RWPE2 (cell line): ENCODE results near the gene C6orf136.

Experiments
- ATAC-seq: fragments of 200-7000 bp; cut with Tn5 transposase; 3 replicates; pipeline ENCODE4 v1.9.1; 2021; ENCODE audit warnings: low read depth
- DNase-seq: peaks from one replicate; pipeline ENCODE4 v3.0.0-alpha.2; 2020; ENCODE audit warnings: low spot score
- H3K27ac ChIP-seq: fragments of 450-650 bp; 2 replicates; pipeline ENCODE4 v1.5.1; 2017; ENCODE audit warnings: mild to moderate bottlenecking; ENCODE audit not compliant: poor library complexity, severe bottlenecking
- H3K27me3 ChIP-seq: fragments of 250-450 bp; sonication (Bioruptor Pico); 2 replicates; pipeline ENCODE4 v1.5.1; 2021; ENCODE audit warnings: mild to moderate bottlenecking, moderate library complexity; ENCODE audit not compliant: insufficient read depth, poor library complexity, severe bottlenecking
- H3K36me3 ChIP-seq: fragments of 250-450 bp; sonication (Bioruptor Pico); 2 replicates; pipeline ENCODE4 v1.5.1; 2020; ENCODE audit warnings: low read depth, mild to moderate bottlenecking, moderate library complexity
- H3K4me1 ChIP-seq: fragments of 250-450 bp; sonication (Bioruptor Pico); 2 replicates; pipeline ENCODE4 v1.5.1; 2021; ENCODE audit warnings: mild to moderate bottlenecking, moderate library complexity; ENCODE audit not compliant: insufficient read depth, poor library complexity, severe bottlenecking
- H3K4me3 ChIP-seq: fragments of 250-450 bp; sonication (Bioruptor Pico); 2 replicates; pipeline ENCODE4 v1.5.1; 2021; ENCODE audit warnings: mild to moderate bottlenecking, moderate library complexity; ENCODE audit not compliant: severe bottlenecking
- H3K9me3 ChIP-seq: fragments of 250-450 bp; sonication (Bioruptor Pico); 2 replicates; pipeline ENCODE4 v1.5.1; 2021; ENCODE audit warnings: mild to moderate bottlenecking, moderate library complexity; ENCODE audit not compliant: severe bottlenecking
- TF ChIP-seq, protein P1 (sequence below): fragments of 450-650 bp; IDR thresholded peaks from one replicate; pipeline ENCODE4 v1.5.1; 2017; ENCODE audit warnings: mild to moderate bottlenecking, moderate library complexity; ENCODE audit not compliant: poor library complexity, severe bottlenecking

C6orf136 gene

DNA sequence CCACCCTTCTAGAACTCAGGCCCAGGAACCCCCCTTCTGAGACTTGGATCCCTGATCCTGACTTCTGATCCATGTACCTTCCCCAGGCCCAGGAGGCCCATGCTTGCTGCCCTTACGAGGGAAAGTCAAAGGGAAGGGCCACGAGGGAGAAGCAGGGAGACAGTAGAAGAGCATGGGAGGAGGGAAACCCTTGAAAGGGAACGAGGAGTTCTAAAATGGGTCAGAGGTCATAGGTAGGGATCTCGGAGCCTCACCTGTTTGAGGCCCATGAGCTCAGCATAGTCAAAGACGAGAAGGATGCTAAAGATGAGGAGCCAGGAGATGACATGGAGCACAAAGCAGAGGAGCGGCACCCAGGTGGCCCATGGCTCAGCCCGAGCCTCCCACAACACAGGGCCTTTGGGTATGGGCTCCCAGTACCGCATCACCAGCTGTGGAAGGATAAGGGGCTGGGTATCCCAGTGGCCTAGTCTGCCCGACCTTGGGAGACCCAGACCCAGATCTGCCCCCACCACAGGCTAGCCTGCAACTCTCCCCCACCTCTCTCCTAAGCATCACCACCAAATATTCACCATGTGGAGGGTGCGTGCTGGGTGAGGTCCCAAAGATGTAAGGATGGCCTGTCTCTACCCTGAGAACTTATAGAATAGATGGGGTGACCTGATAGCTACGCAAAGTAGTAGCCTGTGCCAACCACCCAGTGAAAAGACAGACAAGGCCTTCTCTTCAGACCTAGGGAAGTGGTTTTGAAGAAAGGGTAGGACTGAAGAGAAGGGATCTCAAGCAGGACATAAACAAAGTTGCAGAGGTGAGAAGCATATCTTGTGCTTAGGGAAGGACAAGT lies 42.3 kb downstream of the C6orf136 start:
- H3K27ac ChIP-seq, result peak overlapping the region; percentile 95

DNA sequence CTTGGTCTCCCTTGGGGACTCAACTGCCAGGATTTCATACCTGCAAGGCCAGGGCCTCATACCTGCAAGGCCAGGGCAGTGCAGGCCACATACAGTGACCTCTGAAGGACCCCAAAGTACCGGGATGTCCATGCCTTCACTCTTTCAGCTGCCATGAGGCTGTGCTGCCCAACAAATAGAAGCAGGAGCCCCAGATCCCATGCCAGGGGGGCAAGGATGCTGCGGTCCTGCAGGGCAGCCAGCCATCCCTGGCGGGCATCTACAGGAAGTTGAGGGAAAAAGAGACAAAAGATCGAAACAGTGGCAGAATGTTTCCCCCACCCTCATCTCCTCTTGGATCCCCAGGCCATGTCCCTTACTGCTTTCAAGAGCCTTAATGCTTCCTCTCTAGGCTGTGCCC lies 43.1 kb downstream of the C6orf136 start:
- peaks cover 11% of the 10 kb centered on the region for H3K4me1 ChIP-seq
- no peaks in the 10 kb centered on the region for H3K27me3 ChIP-seq
- peak overlapping the region; percentile 58 for H3K4me3 ChIP-seq
- no peak for DNase-seq
- H3K36me3 ChIP-seq, result peaks cover 8% of the 10 kb centered on the region
- no peak for ATAC-seq
- no peaks in the 10 kb centered on the region for H3K9me3 ChIP-seq
- peak overlapping the region; percentile 95 for H3K27ac ChIP-seq
- TF ChIP-seq, protein P1, sequence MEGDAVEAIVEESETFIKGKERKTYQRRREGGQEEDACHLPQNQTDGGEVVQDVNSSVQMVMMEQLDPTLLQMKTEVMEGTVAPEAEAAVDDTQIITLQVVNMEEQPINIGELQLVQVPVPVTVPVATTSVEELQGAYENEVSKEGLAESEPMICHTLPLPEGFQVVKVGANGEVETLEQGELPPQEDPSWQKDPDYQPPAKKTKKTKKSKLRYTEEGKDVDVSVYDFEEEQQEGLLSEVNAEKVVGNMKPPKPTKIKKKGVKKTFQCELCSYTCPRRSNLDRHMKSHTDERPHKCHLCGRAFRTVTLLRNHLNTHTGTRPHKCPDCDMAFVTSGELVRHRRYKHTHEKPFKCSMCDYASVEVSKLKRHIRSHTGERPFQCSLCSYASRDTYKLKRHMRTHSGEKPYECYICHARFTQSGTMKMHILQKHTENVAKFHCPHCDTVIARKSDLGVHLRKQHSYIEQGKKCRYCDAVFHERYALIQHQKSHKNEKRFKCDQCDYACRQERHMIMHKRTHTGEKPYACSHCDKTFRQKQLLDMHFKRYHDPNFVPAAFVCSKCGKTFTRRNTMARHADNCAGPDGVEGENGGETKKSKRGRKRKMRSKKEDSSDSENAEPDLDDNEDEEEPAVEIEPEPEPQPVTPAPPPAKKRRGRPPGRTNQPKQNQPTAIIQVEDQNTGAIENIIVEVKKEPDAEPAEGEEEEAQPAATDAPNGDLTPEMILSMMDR, result no peak

More for the DNA sequence above, 42.3 kb downstream of the C6orf136 start:
- H3K9me3 ChIP-seq, result no peaks in the 10 kb centered on the region
- peaks cover 13% of the 10 kb centered on the region for H3K36me3 ChIP-seq
- H3K4me1 ChIP-seq, result peaks cover 7% of the 10 kb centered on the region
- DNase-seq (no peak), ATAC-seq (no peak)
- no peak overlapping the region for H3K4me3 ChIP-seq
- TF ChIP-seq, protein P1, result no peak
- H3K27me3 ChIP-seq, result no peaks in the 10 kb centered on the region

DNA sequence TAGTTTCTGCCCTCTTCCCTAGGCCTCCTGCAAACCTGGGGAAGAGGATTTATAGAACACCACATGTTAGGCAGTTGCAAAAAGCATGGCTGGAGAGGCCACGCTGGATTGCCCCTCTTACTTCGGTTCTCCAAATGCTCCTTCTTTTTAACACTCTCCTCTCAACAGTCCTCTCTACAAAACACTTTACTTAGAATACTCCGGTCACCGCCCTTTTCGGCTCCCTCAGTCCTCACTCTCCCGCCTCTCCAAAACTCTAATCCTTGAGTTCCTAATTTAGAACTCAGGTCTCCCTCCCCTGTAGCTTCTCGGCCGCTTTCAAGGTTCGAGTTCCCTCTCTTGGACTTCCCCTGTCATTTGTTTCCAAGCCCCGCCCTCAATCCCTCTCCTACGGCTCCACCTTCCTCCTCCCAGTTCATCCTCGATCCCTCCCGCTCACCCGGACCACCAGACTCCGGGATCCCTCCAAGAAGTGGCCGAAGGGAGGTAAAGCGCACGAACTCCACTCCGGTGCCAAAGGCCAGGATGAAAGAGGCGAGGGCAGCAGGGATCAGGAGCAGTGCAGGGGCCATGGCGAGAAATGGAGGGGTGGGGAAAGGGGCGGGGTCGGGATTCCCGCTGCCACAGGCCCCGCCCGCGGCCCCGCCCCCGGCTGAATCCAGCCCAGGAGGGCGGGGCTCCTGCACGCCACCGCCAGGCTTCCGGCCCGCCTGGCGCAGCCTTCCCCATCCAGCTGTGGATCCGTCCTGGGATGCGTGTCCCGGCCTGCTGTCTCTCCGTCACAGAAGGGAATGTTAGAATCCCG lies 43.7 kb downstream of the C6orf136 start, which contains the start of gene NRM:
Gene NRM, minus strand, starts transcription at position 582 of the 805 bp plus-strand sequence. Its CDS starts 10 bp downstream, at position 572.
- Histone ChIP-seq H3K4me1 (peaks cover 17% of the 10 kb centered on the region), H3K36me3 (peaks cover 2% of the 10 kb centered on the region), H3K27me3 (no peaks in the 10 kb centered on the region), H3K4me3 (peak within 1 kb of the TSS; percentile 58), H3K27ac (peak within 1 kb of the TSS; percentile 95), H3K9me3 (no peaks in the 10 kb centered on the region)
- ATAC-seq (peak; percentile 58), DNase-seq (peak; percentile 91)
- TF ChIP-seq, protein P1, result no peak

DNA sequence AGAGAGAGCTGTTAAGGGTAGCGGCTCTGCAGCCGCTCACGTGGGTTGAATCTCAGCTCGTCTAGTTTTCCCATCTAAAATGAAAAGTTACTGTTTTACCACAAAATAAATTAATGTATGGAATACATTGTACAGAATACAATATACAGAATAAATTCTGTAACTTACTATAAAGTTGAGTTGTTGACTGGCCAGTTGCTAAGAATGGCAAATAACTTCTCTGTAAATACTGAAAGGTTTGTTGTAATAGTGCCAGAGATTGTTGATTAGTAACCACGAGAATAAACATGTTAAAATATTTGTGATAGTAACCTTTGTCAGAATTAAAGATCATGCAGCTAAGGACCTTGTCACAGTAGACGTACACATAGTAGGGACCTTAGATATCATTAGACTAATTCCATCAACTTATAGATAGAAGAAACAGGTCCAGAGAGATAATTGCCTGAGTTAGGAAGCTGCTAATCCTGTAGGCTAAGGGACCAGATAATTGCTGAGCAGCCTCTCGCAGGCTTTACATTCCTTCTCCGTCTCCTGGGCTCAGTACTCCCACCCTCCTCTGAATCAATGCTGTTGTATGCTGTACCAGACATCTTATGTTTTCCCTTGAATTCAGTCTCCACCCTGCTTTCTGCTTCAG lies 44.4 kb downstream of the C6orf136 start:
- no peak for ATAC-seq
- H3K36me3 ChIP-seq, result no peaks in the 10 kb centered on the region
- peaks cover 19% of the 10 kb centered on the region for H3K4me1 ChIP-seq
- H3K4me3 ChIP-seq, result peak overlapping the region; percentile 58
- TF ChIP-seq, protein P1, result no peak
- H3K9me3 ChIP-seq, result no peaks in the 10 kb centered on the region
- H3K27me3 ChIP-seq, result no peaks in the 10 kb centered on the region
- no peak for DNase-seq
- H3K27ac ChIP-seq, result peak overlapping the region; percentile 95
